Kidney epithelial cell (primary cell): ENCODE measurements around the gene FANCI. TPM values are rescaled to one million over a fixed set of nuclear protein-coding genes. Genes with fewer than 3 reads are reported as not detected.

ENCODE experiments used
- DNase-seq: peaks from one replicate; pipeline ENCODE4 v3.0.0-alpha.2; 2010; ENCODE audit warnings: low read depth
- H3K27me3 ChIP-seq: 2 replicates; pipeline ENCODE4 v1.6.0; 2011; ENCODE audit warnings: low read length; ENCODE audit not compliant: control insufficient read depth, insufficient read depth
- H3K36me3 ChIP-seq: 2 replicates; pipeline ENCODE4 v1.5.1; 2011; ENCODE audit warnings: low read length; ENCODE audit not compliant: control insufficient read depth, insufficient read depth
- H3K4me3 ChIP-seq: 2 replicates; pipeline ENCODE4 v1.5.1; 2011; ENCODE audit warnings: low read depth, mild to moderate bottlenecking, control low read depth, low read length
- total RNA-seq: library from RNA; depleted of rRNA; stranded (reverse); fragments of >200 nt; gene quantifications from 2 replicates; pipeline ENCODE4 v1.2.3, GENCODE V29; 2015
- TF ChIP-seq, protein P1 (sequence below): IDR thresholded peaks from 2 replicates; pipeline ENCODE4 v1.5.1; 2011; ENCODE audit warnings: mild to moderate bottlenecking, moderate library complexity, low read length, control low read depth, inconsistent platforms; ENCODE audit not compliant: insufficient read depth, poor library complexity, severe bottlenecking

The FANCI gene
- total RNA-seq, 1 donor from 2014 or later: 68.3 TPM

DNA sequence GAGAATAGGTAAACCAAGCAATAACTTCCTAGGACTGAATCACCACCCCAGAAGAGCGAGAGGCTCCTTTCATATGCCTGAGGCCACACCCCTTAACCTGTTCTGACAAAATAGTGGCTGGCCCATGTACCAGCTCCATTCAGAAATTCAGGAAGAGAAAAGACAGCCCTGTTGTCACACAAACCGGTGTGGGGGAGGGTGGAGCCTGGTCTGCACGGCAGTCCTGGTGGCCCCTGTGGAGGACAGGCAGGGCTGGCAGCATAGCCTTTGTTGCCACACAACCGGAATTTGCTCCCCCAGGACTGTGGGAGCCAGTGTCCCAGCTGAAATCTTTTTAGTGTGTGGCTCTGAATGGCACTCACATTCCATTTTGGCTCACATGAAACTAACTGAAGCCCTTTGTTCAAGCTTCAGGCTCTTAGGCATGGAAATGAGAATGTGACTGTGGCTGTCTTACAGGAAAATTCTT, 46.2 kb upstream of the FANCI start:
- TF ChIP-seq, protein P1, sequence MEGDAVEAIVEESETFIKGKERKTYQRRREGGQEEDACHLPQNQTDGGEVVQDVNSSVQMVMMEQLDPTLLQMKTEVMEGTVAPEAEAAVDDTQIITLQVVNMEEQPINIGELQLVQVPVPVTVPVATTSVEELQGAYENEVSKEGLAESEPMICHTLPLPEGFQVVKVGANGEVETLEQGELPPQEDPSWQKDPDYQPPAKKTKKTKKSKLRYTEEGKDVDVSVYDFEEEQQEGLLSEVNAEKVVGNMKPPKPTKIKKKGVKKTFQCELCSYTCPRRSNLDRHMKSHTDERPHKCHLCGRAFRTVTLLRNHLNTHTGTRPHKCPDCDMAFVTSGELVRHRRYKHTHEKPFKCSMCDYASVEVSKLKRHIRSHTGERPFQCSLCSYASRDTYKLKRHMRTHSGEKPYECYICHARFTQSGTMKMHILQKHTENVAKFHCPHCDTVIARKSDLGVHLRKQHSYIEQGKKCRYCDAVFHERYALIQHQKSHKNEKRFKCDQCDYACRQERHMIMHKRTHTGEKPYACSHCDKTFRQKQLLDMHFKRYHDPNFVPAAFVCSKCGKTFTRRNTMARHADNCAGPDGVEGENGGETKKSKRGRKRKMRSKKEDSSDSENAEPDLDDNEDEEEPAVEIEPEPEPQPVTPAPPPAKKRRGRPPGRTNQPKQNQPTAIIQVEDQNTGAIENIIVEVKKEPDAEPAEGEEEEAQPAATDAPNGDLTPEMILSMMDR: no peak
- Histone ChIP-seq H3K4me3 (no peak overlapping the region), H3K36me3 (peaks cover 2% of the 10 kb centered on the region), H3K27me3 (no peaks in the 10 kb centered on the region)
- DNase-seq: no peak

DNA sequence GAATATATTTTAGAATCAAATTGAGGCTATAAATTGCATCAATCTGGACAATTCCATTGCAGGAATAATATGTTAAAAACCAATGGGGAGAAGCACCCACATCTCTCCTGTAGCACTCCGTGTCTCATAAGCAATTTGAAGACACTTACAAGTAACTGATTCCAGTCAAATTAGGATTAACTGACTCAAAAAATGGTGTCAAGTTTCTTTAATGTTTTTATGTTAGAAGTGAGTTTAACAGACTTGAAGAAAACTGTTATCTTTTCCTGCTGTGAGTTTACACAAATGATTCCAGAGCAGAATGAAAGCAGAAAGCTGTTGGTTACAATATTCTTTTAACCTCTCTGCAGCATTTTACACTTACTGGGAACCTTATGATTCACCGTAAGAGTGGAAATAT, 45.6 kb upstream of the FANCI start:
- H3K36me3 ChIP-seq: peaks cover 2% of the 10 kb centered on the region

DNA sequence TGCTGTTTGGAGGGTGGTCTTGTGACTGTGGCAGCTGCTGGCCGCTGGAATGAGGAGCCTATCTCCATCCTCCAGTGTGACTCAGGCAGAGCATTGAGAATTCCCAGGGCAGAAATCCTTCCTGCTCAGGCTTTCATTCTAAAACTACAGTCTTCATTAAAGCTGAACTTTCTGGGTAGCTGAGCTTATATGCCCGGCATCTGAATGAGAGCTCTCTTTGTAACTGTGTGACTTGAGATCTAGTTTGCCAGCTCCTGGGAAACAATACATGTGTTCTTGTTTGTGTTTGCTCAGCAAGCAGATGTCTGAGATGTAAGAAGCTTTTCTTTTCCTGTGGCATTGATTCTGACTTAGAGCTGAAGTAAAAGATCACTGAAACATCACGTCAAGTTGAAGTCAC, 44.8 kb upstream of the FANCI start:
- Histone ChIP-seq H3K27me3 (no peaks in the 10 kb centered on the region), H3K4me3 (no peak overlapping the region), H3K36me3 (peaks cover 2% of the 10 kb centered on the region)
- DNase-seq: no peak
- TF ChIP-seq, protein P1: no peak

More for the DNA sequence above, 45.6 kb upstream of the FANCI start:
- TF ChIP-seq, protein P1: no peak
- H3K4me3 ChIP-seq: no peak overlapping the region
- no peaks in the 10 kb centered on the region for H3K27me3 ChIP-seq
- no peak for DNase-seq

DNA sequence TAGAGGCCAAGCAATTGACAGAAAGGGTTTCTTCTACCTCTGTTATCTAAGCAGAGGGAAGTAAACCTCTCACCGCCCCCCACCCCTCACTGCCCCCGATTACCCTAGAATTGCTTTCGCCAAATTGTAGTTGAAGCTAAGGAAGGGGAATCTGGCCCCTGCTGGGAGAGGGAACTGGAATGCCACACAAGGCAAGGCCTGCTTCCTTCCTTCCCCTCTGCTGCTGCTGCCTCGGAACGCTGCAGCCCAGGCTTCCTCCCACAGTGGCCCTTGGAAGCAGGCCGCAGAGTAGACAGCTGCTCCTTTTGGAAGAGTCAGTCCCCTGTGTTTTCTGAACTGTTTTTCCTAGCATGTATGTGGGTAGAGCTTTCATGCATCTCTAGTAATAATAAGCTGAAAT, 44.0 kb upstream of the FANCI start:
- Histone ChIP-seq H3K4me3 (no peak overlapping the region), H3K36me3 (peaks cover 2% of the 10 kb centered on the region), H3K27me3 (no peaks in the 10 kb centered on the region)
- no peak for DNase-seq
- TF ChIP-seq, protein P1: no peak

DNA sequence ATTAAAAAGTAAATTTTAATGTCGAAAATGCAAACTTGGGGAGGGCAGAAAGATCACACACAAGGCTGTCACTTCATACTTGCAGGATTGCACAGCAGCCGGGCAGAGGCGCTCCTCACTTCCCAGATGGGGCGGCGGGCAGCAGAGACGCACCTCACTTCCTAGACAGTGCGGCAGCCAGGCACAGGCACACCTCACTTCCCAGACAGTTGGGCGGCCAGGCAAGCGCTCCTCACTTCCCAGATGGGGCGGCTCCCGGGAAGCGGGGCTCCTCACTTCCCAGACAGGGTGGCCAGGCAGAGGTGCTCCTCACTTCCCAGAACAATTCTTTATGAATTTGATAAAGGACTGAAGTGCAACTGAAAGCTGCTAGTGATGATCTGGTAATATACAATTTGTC, 43.6 kb upstream of the FANCI start:
- no peak for DNase-seq
- H3K4me3 ChIP-seq: no peak overlapping the region
- no peaks in the 10 kb centered on the region for H3K27me3 ChIP-seq
- peaks cover under 1% of the 10 kb centered on the region for H3K36me3 ChIP-seq
- TF ChIP-seq, protein P1: no peak

DNA sequence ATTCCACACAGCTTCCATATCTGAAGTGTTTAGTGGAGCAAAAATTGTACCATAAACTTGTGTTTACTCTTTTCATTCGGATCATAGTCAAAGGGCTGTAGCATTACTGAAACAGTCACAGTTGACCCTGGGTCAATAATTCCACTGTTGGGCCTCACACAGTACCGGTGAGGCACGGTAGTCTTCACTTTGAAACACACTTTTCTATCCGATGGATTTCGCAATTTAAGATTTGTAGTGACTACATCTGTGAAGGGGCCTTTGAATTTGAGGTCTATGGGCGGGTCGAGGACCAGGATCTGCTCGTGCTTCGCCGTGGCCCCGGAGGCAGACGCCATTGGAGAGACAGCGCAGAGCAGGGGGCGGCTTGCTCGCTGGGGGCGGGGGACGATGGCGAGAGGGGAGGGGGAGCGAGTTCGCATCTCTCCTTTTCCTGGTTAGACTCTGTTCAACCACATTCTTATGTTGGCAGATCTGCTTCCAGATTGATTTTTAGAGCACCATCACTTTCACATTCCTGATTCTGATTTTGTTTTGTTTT, 42.2 kb upstream of the FANCI start:
- Histone ChIP-seq H3K36me3 (no peaks in the 10 kb centered on the region), H3K27me3 (no peaks in the 10 kb centered on the region), H3K4me3 (no peak overlapping the region)
- DNase-seq: no peak
- TF ChIP-seq, protein P1: no peak
